ENCODE data around the gene CLGN.

DNA sequence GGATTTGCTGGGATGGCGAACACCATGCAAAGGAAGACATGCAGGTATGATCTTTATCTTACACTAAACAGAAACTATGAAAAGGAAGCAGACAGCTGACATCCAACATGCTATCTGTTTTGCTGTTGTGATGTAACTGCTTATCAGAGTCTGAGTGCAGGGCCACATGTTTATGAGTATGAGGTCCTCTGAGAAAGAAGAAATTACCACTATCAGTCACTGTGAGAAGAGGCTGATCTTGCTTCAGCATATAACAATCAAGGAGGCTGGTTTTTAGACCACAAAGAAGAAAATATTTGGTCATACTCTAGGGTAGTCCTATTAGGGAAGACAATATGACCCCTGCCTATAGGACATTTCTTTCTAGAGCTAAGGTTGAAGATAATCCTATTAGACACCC lies 18.5 kb downstream of the CLGN start:
- no peak for TF ChIP-seq CTCF (IDR thresholded peaks at IDR 0.05; ENCODE audit: low read length)
- no peak for TF ChIP-seq EZH2 (IDR thresholded peaks at IDR 0.05; ENCODE audit: borderline replicate concordance, low read length)
